ENCODE measurements around the gene CARD11. TPM values are rescaled to one million over a fixed set of nuclear protein-coding genes. Genes with fewer than 3 reads are reported as not detected.
A peak's percentile ranks its signal among the peaks of the same experiment; 100 is the strongest.
"Not testable (repeated sequence)": the region's sequence is repeated elsewhere in the genome, so short reads cannot be mapped to it uniquely, and the experiment has no call there.

Gene CARD11
- total RNA-seq, 1 donor from 2014 or later = 0.37 TPM

DNA sequence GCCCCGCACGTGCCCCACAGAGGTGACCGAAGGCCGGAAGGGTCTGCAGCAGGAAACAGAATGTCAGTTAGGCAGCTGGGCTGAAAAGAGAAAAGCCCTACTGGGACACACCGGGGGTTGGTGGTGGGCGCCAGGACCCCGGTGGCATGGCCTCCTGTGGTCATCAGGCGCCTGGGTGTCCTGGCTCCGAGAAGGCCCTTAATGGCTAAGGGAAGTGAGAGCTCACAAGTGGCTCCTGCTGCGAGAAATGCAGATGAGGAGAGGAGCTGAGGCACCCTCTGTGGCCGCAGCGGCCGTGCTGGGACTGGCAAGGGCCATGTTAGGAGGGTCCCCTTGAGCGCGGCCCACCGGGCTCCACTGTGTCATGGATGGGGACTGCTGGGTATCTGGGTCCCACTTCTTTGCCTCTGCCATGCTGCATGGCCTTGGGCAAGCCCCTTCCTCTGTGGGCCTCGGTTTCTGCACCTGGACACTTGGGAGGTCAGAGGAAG, 120.3 kb downstream of the CARD11 start:
- H3K27me3 Mint-ChIP-seq (ENCODE audit: low read depth) = peaks cover 3% of the 10 kb centered on the region
- DNase-seq (ENCODE audit: low read depth, low spot score) = no peak
- H3K4me3 Mint-ChIP-seq = no peak overlapping the region
- peaks cover 9% of the 10 kb centered on the region for H3K4me1 Mint-ChIP-seq
- no peak for TF ChIP-seq CTCF (conservative IDR thresholded peaks at IDR 0.05)
- H3K36me3 Mint-ChIP-seq (ENCODE audit: low read depth) = no peaks in the 10 kb centered on the region
- H3K9me3 Mint-ChIP-seq = peaks cover 5% of the 10 kb centered on the region
- H3K27ac Mint-ChIP-seq (ENCODE audit: unreplicated experiment) = no peak overlapping the region

DNA sequence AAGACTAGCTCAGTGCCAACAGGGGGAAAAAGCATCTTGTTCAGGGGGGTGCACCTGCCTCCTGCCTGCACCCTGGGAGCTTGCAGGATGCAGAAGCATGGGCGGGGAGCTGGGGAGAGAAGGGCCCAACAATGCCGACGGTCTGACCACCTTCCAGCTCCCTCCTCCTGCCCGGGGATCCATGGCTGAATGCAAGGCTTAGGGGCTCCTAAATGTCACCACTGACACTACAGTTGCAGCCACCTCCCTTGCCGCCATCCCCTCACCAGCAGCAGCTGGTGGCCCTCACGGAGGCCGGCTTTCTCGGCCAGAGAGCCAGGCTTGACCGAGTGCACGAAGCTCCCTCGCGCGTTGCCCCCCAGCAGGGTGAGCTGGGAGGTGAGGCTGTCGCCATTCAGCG, 120.8 kb downstream of the CARD11 start:
- no peak overlapping the region for H3K27ac Mint-ChIP-seq (ENCODE audit: unreplicated experiment)
- peaks cover 9% of the 10 kb centered on the region for H3K4me1 Mint-ChIP-seq
- peaks cover 3% of the 10 kb centered on the region for H3K27me3 Mint-ChIP-seq (ENCODE audit: low read depth)
- no peaks in the 10 kb centered on the region for H3K36me3 Mint-ChIP-seq (ENCODE audit: low read depth)
- H3K4me3 Mint-ChIP-seq = no peak overlapping the region
- no peak for TF ChIP-seq CTCF (conservative IDR thresholded peaks at IDR 0.05)
- H3K9me3 Mint-ChIP-seq = peaks cover 5% of the 10 kb centered on the region
- no peak for DNase-seq (ENCODE audit: low read depth, low spot score)

- no peak overlapping the region for H3K27ac Mint-ChIP-seq (ENCODE audit: unreplicated experiment)
- peaks cover 3% of the 10 kb centered on the region for H3K27me3 Mint-ChIP-seq (ENCODE audit: low read depth)
- H3K36me3 Mint-ChIP-seq (ENCODE audit: low read depth) = no peaks in the 10 kb centered on the region
- no peak for TF ChIP-seq CTCF (conservative IDR thresholded peaks at IDR 0.05)
- no peak for DNase-seq (ENCODE audit: low read depth, low spot score)
- H3K4me1 Mint-ChIP-seq = peaks cover 9% of the 10 kb centered on the region
- no peak overlapping the region for H3K4me3 Mint-ChIP-seq
- H3K9me3 Mint-ChIP-seq = peaks cover 5% of the 10 kb centered on the region
Measured at GRCh38 chr7:2922348-2922691, 121.3 kb downstream of the CARD11 start.

DNA sequence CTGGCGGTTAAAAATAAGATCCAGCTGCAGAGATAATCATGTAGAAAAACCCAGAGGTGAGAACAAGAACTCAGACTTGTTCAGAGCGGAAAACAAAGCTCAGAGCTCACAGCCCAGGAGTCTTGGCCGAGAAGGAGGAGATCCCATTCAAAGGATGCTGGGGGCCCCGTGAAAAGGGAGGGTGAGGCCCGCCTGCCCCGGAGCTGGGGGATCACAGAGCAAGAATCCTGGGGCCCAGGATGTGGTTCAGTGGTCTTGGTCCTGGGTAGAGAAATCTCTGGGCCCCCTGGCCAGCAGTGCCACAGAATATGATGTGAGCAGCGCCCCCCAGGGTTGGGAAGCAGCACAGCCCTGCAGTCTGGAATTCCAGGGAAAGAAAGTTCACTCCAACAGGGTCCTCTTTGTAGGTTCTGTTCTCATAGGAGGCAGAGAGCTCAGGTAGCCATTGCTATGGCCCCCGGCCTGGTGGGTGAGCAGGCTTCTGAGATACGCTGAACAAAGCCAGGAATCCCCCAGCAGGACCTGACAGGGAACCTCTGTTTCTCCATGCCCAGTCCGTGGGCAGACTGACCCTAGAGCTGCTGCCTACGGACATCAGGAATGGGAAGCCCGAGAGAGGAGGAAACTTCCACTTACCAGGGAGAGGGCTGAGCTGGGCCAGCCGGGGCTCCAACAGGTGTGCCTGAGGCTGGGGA, 121.9 kb downstream of the CARD11 start:
- Mint-ChIP-seq H3K27ac (ENCODE audit: unreplicated experiment) (peak overlapping the region; percentile 10), H3K4me1 (peaks cover 9% of the 10 kb centered on the region), H3K9me3 (peaks cover 5% of the 10 kb centered on the region), H3K36me3 (ENCODE audit: low read depth) (no peaks in the 10 kb centered on the region), H3K4me3 (no peak overlapping the region), H3K27me3 (ENCODE audit: low read depth) (peaks cover 3% of the 10 kb centered on the region)
- peak; percentile 48 for TF ChIP-seq CTCF (conservative IDR thresholded peaks at IDR 0.05)
- DNase-seq (ENCODE audit: low read depth, low spot score) = peak; percentile 30

GRCh38 chr7:2920956-2921652, 122.6 kb downstream of the CARD11 start:
- no peak overlapping the region for H3K4me3 Mint-ChIP-seq
- no peak for DNase-seq (ENCODE audit: low read depth, low spot score)
- no peaks in the 10 kb centered on the region for H3K36me3 Mint-ChIP-seq (ENCODE audit: low read depth)
- H3K27me3 Mint-ChIP-seq (ENCODE audit: low read depth) = peaks cover 3% of the 10 kb centered on the region
- H3K27ac Mint-ChIP-seq (ENCODE audit: unreplicated experiment) = peak overlapping the region; percentile 10
- peaks cover 5% of the 10 kb centered on the region for H3K9me3 Mint-ChIP-seq
- peaks cover 9% of the 10 kb centered on the region for H3K4me1 Mint-ChIP-seq
- TF ChIP-seq CTCF (conservative IDR thresholded peaks at IDR 0.05) = no peak

DNA sequence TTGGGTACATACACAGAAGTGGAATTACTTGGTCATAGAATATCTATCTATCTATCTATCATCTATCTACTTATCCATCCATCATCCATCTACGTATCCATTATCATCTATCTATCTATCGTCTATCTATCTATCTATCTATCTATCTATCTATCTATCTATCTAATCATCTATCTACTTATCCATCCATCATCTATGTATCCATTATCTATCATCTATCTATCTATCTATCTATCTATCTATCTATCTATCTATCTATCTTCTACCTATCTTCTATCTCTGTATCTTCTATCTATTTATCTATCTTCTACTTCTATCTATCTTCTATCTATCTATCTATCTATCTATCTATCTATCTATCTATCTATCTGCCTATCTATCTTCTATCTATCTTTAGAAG, 123.2 kb downstream of the CARD11 start:
- H3K9me3 Mint-ChIP-seq; H3K27me3 Mint-ChIP-seq (ENCODE audit: low read depth); H3K4me3 Mint-ChIP-seq; H3K4me1 Mint-ChIP-seq; H3K27ac Mint-ChIP-seq (ENCODE audit: unreplicated experiment); DNase-seq (ENCODE audit: low read depth, low spot score); H3K36me3 Mint-ChIP-seq (ENCODE audit: low read depth): not testable (repeated sequence)

Data from neural crest cell (in vitro differentiated cells).